ENCODE results near the gene DLGAP3. TPM values are rescaled to one million over a fixed set of nuclear protein-coding genes. Genes with fewer than 3 reads are reported as not detected.
A peak's percentile ranks its signal among the peaks of the same experiment; 100 is the strongest.

DLGAP3 gene
- total RNA-seq, 4 donors from 2014 or later, result 0.25 to 0.84 (median 0.30) TPM

- no peak for DNase-seq (ENCODE audit: low spot score)
- TF ChIP-seq, protein P1, sequence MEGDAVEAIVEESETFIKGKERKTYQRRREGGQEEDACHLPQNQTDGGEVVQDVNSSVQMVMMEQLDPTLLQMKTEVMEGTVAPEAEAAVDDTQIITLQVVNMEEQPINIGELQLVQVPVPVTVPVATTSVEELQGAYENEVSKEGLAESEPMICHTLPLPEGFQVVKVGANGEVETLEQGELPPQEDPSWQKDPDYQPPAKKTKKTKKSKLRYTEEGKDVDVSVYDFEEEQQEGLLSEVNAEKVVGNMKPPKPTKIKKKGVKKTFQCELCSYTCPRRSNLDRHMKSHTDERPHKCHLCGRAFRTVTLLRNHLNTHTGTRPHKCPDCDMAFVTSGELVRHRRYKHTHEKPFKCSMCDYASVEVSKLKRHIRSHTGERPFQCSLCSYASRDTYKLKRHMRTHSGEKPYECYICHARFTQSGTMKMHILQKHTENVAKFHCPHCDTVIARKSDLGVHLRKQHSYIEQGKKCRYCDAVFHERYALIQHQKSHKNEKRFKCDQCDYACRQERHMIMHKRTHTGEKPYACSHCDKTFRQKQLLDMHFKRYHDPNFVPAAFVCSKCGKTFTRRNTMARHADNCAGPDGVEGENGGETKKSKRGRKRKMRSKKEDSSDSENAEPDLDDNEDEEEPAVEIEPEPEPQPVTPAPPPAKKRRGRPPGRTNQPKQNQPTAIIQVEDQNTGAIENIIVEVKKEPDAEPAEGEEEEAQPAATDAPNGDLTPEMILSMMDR (IDR thresholded peaks at IDR 0.05), result no peak
- no peak for ATAC-seq (ENCODE audit: low FRiP score)
Observed at GRCh38 chr1:34867415-34867814, 62.0 kb downstream of the DLGAP3 start.

- DNase-seq (ENCODE audit: low spot score), result no peak
- TF ChIP-seq, protein P1 (IDR thresholded peaks at IDR 0.05), result no peak
- ATAC-seq (ENCODE audit: low FRiP score), result no peak
Observed at GRCh38 chr1:34866762-34867109, 62.7 kb downstream of the DLGAP3 start.

DNA sequence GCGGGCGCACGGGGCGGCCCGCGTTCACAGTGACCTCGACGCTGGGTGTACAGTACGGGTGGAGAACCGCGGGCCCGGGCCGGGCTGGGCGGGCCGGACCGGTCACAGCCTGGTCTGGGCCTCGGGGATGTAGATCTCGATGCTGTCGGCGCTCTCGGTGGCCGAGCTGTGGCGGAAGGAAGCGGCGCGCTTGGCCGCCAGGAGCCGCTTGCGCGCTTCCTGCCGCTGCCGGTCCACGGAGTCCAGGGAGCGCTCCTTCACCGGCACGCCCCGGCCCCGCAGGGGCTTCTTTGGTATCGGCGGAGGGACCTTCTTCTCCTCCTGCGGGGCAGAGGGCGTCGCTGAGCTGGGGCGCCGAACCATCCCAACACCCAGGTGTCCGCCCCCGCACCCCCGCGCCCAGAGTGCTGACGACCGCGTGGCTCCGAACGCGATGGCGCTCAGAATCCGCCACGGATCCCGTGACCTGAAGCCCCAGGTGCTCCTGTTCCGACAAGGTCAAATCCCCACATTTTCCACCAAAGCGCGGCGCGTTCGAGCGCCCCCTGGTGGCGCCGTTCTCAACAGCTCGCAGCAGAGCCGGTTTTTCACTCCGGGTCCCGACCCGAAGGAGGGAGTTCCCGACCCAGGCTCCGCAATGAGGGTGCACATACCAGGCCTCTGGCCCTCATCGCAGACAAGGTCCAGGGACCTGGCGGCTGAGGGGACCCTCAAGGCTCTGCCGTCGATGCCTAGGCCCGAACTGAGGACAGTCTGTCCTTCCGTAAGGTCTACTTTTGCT lies 63.3 kb downstream of the DLGAP3 start:
- DNase-seq (ENCODE audit: low spot score) (peak; percentile 90), ATAC-seq (ENCODE audit: low FRiP score) (peak; percentile 80)
- TF ChIP-seq, protein P1 (IDR thresholded peaks at IDR 0.05), result peak in 2 of 3 donors; percentile 55 to 94

DNA sequence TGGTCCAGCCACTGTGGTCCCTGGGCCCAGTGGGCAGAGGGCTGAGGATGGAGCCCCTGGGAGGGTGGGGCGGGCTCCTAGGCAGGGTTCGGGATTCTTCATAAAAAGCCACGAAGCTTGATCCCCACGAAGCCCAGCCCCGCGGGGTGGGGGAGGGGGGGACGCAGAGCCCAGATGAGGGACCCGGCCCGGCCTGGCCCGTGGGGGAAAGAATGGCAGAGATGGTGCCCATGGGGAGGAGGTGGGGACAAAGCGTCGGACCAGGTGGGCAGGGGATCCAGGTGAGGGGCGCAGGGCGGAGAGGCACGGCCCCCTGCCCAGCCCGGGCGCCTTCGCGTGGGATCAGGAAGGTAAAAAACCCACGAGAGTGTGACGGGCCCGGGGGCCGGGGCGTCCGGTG lies 63.9 kb downstream of the DLGAP3 start:
- DNase-seq (ENCODE audit: low spot score) (no peak), ATAC-seq (ENCODE audit: low FRiP score) (no peak)
- TF ChIP-seq, protein P1 (IDR thresholded peaks at IDR 0.05), result no peak

GRCh38 chr1:34864759-34865158 lies 64.7 kb downstream of the DLGAP3 start:
- no peak for DNase-seq (ENCODE audit: low spot score)
- TF ChIP-seq, protein P1 (IDR thresholded peaks at IDR 0.05), result no peak

GRCh38 chr1:34863501-34863900 lies 65.9 kb downstream of the DLGAP3 start:
- no peak for DNase-seq (ENCODE audit: low spot score)
- no peak for ATAC-seq (ENCODE audit: low FRiP score)
- TF ChIP-seq, protein P1 (IDR thresholded peaks at IDR 0.05), result no peak

More at GRCh38 chr1:34864759-34865158, 64.7 kb downstream of the DLGAP3 start:
- ATAC-seq (ENCODE audit: low FRiP score), result no peak

Data from omental fat pad (tissue), 4 donors.